ENCODE measurements around the gene RAB11FIP5.
"Not testable (repeated sequence)": the region's sequence is repeated elsewhere in the genome, so short reads cannot be mapped to it uniquely, and the experiment has no call there.

Gene RAB11FIP5

DNA sequence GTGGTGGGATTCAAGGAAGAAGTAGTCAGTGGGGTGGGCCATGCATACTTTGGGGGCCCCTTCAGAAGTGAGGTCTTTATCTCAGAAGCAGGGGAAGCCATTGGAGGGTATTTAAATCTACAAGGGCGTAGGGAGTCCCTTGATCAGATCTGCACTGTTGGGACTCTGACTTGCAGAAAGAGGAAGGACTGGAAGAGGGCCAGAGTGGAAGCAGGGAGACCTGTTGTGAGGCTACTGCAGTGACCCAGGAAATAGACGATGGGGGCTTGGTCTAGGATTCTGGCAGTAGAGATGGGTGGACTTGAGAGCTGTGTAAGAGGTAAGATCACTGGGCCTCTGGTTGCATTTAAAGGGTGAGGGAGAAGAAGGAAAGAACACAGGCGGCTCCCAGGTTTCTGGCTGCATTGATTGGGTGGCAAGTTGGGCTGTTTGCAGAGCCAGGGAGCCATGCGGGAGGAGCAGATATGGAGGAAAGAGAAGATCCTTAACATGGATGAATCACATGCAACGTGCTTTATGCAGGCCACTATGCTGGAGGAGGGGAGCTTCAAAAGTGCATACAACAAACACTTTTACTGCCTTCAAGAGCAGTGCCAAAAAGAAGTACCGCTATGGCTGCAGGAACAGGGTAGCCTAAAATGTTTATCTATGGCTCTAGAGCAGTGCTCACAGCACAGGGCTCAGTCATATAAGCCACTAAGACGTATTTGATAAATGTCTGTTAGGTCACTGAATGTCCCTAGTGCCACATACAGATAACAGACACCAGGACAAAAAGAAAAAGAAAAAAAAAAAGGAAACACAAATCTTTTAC is 43.5 kb downstream of the RAB11FIP5 start:
- DNase-seq (ENCODE audit: low spot score): no peak

DNA sequence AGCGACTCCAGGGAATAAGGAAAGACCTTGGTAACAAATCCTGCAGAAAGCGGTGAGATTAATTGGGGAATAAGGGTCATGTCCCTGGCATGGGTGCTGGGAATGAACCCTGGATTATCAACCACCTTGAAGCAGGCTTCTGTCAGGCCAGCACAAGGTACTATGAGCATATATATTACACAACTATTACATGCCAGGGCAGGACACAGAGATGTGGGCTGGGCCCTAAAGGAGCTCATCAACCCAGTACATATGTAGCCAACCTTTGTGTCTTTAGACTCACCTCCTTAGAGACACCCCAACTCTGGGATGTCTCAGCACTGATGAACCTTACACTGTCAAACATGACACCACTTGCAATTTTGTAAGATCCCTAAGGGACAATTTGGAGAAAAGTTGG is 44.6 kb downstream of the RAB11FIP5 start:
- no peak for DNase-seq (ENCODE audit: low spot score)

DNA sequence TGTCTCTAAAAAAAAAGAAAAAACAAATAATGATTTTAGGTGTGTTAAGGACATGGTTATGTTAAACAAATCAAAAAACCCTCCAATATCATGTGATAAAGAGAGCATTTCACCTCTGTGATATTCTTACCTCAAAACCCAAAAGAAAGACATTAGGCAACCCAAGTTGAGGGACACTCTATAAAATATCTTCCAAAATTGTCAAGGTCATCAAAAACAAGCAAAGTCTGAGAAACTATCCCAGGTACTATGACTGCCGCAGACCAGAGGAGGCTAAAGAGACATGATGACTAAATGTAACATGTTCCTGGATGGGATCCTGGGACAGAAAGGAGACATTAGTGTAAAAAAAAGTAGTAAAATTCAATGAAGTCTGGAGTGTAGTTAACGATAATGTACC is 45.7 kb downstream of the RAB11FIP5 start:
- no peak for DNase-seq (ENCODE audit: low spot score)

DNA sequence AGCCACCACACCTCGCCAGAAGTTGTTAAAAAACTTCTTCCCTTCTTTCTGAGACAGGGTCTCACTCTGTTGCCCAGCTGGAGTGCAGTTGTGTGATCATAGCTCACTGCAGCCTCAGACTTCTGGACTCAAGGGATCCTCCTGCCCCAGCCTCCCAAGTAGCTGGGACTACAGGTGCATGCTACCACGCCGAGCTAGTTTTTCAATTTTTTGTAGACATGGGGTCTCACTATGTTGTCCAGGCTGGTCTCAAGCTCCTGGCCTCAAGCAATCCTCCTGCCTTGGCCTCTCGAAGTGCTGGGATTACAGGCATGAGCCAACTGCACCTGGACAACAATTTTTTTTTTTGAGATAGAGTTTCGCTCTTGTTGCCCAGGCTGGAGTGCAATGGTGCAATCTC is 47.7 kb downstream of the RAB11FIP5 start:
- DNase-seq (ENCODE audit: low spot score): not testable (repeated sequence)

DNA sequence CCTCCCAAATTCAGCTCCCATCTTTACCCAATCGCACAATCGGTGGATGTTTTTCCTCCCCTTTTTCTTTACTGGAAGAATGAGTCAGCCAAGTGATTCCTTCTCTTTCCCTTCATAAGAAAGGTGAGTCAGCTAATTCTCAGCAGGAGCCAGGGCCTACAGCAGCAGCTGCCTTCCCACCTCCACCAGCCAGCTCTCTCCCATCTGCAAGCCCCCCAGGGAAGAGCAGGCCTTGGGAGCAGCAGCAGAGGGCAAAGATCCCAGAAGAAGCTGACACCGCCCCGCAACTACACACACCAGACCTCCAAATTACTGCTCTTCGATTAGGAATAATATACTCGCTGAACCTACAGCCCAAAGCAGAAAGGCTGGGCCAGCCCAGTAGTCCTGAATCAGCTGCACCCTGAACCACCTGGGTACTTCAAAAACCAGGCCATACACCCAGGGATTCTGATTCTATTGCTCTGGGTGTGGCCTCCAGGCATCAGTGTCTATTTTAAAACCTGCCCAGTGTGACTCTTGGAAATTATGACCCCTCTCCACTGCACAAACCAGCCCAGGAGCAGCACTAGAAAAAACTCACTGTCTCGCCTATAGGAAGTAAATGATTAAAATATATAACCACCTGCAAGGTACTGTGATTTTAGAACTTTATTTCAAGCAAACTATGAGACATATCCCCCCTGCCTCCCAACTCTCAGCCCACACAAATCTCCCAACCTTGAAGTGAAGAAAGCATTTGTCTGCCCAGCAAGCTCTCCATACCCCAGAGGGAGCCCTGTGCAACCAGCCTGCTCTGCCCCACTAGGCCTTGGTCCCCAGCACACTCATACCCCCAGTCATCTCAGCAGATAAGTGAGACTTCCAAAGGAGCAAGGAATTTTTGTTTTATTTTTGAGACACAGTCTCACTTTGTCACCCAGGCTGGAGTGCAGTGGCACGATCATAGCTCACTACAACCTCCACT is 48.6 kb downstream of the RAB11FIP5 start:
- DNase-seq (ENCODE audit: low spot score): no peak

DNA sequence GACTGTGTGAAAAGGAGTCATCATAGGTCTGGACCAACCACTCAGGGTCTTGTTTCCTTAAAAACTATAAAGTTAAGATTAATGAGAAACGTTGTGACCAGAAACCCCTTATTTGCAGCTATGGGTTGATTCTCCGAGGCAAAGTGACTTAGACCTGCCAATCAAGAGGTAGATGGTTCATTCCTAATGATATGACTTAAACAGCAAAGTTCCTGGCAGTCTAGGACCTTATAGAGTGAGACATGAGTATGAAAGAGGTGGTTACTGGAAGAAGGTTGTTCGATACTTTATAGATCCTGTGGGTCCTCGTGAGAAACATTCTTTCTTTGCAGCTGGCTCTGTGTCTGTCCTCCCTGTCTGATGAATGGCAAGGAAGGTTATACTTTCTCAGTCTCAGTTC is 49.3 kb downstream of the RAB11FIP5 start:
- DNase-seq (ENCODE audit: low spot score): no peak

DNA sequence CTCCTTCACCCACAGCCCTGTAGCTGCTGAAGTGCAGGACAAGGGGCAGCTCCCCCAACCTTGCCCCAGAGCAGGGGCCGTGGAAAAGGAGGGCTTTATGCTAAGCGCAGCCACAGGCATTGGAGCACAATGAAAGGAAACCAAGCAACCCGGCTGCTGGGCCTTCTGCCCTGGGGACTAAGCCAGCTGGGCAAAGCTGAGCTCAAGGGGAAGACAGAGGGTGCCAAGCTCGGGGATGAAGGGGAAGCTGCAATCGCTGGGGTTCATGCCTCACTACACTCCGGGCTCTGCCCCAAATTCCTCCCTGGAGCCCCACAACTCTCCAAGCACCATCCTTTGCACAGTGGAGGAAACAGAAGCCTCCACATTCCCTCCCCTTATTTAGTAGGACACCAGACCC is 53.6 kb downstream of the RAB11FIP5 start:
- no peak for DNase-seq (ENCODE audit: low spot score)

DNA sequence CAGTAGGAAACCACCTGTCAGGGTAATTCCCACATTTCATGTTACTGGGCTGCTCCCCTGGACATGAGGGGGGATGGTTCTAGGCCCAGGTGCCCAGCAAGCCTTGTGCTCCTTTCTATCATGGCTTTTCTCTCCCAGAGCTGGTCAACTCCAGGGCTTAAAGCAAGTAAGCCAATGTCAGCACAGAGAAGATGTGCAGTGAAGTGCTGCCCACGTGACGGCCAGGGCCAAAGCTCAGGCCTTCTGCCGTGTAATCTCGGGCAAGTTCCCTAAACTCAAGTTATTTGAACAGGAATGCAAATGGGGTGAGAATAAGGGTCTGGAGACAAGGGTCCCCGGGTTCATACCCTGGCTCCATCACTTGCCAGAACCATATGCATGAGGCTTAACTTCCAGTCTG is 57.8 kb downstream of the RAB11FIP5 start:
- no peak for DNase-seq (ENCODE audit: low spot score)

DNA sequence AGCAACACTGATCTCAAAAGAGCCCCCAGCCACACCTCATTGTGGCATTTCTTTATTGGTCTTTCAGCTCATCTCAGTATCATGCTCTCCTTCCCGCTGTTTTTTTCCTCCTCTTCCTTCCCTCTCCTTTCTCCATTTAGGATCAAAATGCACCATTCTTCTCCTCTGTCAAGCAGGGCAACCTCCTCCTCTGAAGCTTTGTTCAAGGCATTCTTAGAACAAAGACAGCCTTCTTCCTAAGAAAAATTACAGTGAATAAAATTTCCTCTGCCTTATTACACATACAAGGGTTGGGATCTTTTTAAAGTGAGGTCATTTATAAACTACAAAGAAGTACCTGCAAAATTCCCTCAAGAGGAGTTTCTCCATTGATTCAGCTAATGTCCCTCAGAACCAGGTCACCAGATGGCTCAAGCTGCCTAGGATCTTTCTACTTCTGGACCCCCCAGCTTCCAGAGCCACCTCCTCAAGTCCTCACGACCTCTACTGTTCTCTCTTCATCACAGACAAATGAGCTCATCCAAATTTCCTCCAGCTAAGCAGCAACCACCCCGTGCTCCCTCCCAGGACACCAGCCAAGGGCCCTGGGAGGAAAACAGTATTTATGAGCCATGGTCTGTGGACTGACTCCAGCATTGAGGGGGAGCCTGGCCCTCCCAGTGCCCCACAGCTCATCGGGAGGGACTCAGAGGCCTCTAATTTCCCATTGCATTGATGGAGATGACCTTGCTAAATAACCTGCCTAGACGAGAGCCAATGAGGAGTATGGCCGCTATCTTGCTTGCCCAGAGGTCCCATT is 59.2 kb downstream of the RAB11FIP5 start:
- no peak for DNase-seq (ENCODE audit: low spot score)

DNA sequence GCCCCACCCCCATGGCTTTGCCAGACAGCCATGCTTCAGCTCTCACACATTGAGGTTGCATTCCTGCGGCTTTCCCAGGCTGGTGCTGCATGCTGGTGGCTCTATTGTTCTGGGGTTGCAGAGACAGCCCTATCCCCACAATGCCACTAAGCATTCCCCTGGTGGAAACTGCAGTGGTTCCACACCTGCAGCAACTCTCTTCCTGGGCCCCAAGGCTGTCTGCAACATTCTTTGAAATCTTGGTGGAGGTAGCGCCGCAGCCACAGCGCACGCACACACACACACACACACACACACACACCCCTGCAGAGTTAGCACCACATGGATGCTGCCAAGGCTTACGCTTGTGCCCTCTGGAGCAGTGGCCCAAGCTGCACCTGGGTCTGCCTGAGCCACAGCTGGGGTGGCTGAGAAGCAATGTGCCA is 62.6 kb downstream of the RAB11FIP5 start:
- DNase-seq (ENCODE audit: low spot score): no peak

DNA sequence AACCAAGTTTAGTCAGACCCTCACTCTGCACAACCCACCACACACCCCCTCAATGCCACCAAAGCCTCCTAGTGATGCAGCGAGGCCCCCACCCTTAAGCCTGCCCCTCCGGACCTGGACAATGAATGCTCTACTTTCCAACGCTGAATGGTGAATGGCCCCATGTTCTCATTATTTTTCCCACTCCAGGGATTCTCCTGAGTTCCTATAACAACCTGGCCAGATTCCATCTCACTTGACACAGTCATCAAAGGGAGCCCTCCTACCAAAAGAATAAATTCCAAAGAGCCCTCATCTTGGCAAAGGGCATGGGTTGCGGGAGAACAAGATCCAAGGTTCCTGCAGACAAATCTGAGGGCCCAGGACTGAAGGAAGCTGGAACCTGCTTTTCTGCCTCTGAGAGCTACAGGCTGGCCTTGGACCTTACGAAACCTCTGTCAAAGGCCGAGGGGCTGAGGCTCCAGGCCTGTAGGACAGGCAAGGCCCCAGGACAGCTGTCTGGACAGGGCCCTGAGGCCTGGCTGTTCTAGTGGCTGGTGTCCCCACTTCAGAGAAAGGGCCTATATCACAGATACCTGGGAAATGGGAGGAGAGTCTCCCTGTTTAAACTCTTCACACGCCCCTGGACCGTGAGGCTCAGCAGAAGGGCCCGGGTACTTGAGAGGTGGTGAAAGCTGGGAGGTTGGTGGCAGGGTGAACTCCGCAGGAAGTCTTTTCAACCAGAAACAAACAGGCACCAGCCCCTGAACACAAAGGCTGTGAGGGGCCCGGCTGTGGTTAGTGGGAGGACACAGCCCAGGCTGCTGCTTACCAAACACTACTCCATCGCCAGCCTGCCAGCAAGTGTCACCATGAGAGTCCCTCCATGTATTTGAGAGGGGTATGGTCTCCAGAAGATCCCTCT is 68.6 kb downstream of the RAB11FIP5 start:
- DNase-seq (ENCODE audit: low spot score): no peak

DNA sequence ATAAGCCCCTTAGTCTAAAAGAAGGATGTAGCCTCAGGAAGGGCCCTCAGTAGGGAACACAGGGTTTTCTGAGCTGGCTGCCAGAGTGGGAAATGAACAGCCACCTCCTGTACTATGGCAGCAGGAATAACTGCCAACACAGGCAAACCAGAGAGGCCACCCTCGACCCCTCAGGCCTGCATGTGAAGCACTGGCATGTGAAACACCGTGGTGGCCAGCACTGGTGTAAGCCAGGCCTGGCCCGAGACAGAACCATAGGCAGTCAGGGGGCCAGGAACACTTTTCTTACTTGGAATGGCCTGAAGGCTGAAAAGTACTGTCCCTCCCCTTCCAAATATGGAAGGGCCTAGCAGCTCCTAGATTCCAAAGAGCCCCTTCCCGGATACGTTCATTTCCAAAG is 69.5 kb downstream of the RAB11FIP5 start:
- DNase-seq (ENCODE audit: low spot score): no peak

DNA sequence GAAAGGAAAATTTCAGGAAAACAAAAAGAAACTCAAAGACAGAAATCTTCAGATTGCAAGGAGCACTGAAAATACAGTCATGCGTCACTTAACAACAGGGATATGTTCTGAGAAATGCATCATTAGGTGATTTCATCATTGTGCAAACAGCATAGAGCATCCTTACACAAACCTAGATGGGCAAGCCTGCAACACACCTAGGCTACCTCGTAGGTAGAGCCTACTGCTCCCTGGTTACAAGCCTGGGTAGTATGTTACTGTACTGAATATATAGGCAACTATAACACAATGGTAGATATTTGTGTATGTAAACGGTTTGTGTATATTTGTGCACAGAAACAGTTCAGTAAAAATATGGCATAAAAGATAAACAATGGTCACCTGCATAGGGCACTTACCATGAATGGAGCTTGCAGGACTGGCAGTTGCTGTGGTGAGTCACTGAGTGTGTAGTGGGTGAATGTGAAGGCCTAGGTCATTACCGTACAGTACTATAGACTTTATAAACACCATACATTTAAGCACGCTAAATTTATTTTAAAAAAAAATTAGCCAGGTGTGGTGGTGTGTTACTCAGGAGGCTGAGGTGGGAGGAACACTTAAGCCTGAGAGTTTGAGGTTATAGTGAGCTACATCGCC is 74.7 kb downstream of the RAB11FIP5 start:
- DNase-seq (ENCODE audit: low spot score): no peak

DNA sequence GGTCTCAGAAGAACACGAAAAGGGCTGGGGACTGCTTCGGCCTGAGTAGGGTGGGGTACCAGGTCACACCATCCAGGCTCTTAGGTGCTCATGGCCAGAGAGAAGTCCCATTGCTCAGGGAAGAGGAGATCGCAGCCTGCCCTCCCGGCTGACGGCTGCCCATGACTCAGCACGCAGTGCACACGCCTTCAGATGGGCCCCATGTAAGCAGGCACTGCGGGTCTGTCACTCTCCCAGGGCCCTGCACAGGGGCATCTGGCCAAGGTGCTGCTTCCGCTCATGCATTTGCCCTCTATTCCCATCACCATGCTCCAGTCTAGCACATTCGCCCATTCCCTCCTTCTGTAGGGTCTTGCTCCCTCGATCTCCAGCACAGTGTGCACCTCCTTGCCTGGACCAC is 76.0 kb downstream of the RAB11FIP5 start:
- DNase-seq (ENCODE audit: low spot score): no peak

DNA sequence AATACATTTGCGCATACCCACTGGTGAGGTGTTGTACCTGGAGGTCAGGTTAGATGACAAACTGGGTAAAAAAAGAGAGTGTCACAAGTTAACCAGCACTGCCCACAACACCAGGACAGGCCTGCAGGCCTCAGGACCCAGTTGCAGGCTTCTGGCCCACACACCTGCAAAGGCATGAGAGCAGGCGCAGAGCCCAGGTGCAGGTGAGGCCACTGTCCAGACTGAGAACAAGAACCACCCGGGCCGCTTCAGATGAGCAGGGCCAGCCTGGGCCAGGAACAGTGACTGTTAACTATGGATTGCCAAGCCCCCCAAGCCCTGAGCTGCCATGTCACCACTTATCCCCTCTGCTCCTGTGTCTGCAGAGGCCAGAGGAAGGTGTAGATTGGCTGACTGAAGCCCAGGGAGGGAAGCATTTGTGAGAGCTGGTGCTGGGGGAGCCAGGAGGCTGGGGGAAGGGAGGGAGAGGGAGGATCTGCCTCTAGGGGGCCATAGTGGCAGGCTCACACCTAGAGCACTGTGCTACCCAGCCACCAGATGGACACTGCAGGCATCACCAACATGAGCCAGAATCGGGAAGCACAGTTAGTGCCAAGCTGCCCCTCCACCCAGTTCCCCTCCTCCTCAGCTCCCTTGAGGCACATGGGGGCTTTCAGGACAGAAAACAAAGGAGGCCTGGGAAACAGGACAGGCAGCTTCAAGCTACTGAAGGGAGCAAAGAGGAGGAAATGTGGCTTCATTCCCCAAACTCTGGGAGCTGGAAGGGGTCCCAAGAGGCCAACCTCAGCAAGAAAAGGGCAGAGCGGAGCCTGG is 76.6 kb downstream of the RAB11FIP5 start:
- no peak for DNase-seq (ENCODE audit: low spot score)

DNA sequence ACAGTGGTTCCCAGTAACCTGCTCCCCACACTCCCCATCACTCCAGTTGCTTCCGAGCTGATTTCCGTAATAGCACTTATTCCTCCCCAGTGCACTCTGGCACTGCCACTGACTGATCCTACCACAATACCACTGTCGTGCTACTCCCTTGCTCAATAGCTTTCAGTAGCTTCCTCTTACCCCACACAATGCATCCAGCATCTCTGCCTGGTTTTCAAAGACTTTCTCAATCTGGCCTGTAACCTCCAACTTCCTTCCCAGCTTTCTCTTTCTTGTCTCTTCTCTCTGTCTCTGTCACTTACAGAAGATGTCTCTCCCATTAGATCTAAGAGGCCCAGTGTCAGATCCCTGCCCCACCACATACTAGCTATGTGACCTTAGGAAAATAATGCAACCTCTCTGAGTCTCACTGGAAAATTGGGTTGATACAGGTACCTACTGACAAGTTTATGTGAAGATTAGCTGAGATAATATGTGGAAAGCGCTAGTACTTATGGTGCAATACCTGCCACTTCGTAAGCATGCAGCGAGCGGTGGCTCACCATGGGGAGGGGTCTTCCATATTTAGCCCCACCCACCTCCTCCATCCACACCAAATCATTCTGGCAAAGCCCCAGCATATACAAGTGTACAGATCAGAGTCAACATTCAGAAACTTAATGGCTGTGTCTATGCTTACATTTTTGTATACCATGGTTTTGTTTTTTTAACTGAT is 77.9 kb downstream of the RAB11FIP5 start:
- no peak for DNase-seq (ENCODE audit: low spot score)

DNA sequence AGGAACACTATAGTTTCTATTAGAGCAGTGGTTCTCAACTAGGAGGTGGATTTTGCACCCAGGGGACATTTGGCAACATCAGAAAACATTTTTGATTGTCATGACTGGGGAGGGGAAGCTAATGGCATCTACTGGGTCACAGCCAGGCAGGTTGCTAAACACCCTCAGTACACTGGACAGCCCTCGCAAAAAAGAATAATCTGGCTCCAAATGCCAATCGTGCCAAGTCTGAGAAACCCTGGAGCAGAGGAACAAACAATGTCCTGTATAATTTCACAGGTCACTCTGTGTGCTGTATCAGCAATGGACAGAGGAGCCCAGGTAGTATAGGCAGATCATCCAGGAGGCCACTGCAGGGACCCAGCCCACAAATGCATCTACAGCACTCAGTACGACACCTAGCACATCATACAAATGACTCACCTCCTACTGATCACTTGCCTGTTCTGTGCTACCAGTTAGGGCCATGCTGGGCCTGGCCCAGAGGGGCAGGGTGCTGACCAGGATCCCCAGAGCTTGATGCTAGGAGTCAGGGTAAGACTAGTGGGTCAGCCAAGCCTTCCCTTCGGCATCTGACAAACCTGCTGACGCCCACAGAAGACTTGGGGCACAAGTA is 78.9 kb downstream of the RAB11FIP5 start:
- peak; percentile 10 for DNase-seq (ENCODE audit: low spot score)

DNA sequence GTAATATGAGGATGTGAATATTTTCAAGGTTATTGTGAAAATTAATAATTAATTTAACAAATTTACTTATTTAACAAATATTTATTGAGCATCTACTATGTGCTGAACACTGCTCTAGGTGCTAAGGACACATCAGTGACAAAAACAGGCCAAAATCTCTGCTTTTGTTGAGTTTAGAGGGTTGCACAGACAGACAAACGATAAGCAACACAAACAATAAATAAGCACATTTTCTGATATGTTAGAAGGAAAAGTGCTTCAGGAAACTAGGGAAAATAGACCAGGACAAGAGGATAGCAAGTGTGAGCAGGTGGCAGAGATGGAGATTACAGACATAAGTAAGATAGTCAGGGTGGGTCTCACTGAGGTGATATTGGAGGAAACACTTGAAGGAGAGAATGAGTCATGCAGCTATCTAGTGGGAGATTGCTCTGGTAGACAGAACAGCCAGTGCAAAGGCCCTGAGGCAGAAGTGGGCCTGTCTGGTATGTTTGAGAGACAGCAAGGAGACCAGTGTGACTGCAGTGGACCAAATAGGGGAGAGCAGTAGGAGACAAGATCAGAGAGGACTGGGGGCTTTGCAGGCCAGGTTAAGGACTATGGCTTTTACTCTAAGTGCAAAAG is 79.5 kb downstream of the RAB11FIP5 start:
- no peak for DNase-seq (ENCODE audit: low spot score)
